ENCODE measurements around the gene LBHD2. TPM values are rescaled to one million over a fixed set of nuclear protein-coding genes. Genes with fewer than 3 reads are reported as not detected.

LBHD2 gene
- polyA plus RNA-seq, 1 of the 3 experiments (the other 2 are of a cell fraction) = not detected

GRCh38 chr14:103122947-103123633 is 39.1 kb downstream of the LBHD2 start, which contains the start of gene TNFAIP2:
TSS of gene TNFAIP2 (plus strand) at chr14:103123461. CDS start at chr14:103126458, 2,997 bp downstream.
- H3K9ac ChIP-seq = peak within 1 kb of the TSS; percentile 24; the same call in 1 of the 2 replicates
- TF ChIP-seq SMC3 (IDR thresholded peaks at IDR 0.05; ENCODE audit: low read depth, low read length) (no peak), ELF1 (IDR thresholded peaks at IDR 0.05) (no peak), RXRA (IDR thresholded peaks at IDR 0.05; ENCODE audit: borderline replicate concordance, low read depth) (no peak), IRF3 (IDR thresholded peaks at IDR 0.05; ENCODE audit: low read depth, low read length) (no peak), GABPA (IDR thresholded peaks at IDR 0.05; ENCODE audit: low read depth) (no peak), RAD21 (IDR thresholded peaks at IDR 0.05; ENCODE audit: low read length) (no peak), JUND (IDR thresholded peaks at IDR 0.05) (no peak), TAF1 (IDR thresholded peaks at IDR 0.05; ENCODE audit: borderline replicate concordance, low read depth, low read length) (no peak), MEF2A (IDR thresholded peaks at IDR 0.05; ENCODE audit: borderline replicate concordance, low read depth) (no peak), CHD2 (IDR thresholded peaks at IDR 0.05; ENCODE audit: low read length, partially characterized antibody) (no peak), USF1 (IDR thresholded peaks at IDR 0.05; ENCODE audit: borderline replicate concordance, low read depth) (no peak), POLR2AphosphoS5 (IDR thresholded peaks at IDR 0.05; ENCODE audit: low read depth, low read length) (no peak)
- TF ChIP-seq, protein P1, sequence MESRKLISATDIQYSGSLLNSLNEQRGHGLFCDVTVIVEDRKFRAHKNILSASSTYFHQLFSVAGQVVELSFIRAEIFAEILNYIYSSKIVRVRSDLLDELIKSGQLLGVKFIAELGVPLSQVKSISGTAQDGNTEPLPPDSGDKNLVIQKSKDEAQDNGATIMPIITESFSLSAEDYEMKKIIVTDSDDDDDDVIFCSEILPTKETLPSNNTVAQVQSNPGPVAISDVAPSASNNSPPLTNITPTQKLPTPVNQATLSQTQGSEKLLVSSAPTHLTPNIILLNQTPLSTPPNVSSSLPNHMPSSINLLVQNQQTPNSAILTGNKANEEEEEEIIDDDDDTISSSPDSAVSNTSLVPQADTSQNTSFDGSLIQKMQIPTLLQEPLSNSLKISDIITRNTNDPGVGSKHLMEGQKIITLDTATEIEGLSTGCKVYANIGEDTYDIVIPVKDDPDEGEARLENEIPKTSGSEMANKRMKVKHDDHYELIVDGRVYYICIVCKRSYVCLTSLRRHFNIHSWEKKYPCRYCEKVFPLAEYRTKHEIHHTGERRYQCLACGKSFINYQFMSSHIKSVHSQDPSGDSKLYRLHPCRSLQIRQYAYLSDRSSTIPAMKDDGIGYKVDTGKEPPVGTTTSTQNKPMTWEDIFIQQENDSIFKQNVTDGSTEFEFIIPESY (IDR thresholded peaks at IDR 0.05; ENCODE audit: borderline replicate concordance, low read depth) = no peak
- TF ChIP-seq, protein P2, sequence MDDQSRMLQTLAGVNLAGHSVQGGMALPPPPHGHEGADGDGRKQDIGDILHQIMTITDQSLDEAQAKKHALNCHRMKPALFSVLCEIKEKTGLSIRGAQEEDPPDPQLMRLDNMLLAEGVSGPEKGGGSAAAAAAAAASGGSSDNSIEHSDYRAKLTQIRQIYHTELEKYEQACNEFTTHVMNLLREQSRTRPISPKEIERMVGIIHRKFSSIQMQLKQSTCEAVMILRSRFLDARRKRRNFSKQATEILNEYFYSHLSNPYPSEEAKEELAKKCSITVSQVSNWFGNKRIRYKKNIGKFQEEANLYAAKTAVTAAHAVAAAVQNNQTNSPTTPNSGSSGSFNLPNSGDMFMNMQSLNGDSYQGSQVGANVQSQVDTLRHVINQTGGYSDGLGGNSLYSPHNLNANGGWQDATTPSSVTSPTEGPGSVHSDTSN (IDR thresholded peaks at IDR 0.05) = no peak
- TF ChIP-seq, protein P3, sequence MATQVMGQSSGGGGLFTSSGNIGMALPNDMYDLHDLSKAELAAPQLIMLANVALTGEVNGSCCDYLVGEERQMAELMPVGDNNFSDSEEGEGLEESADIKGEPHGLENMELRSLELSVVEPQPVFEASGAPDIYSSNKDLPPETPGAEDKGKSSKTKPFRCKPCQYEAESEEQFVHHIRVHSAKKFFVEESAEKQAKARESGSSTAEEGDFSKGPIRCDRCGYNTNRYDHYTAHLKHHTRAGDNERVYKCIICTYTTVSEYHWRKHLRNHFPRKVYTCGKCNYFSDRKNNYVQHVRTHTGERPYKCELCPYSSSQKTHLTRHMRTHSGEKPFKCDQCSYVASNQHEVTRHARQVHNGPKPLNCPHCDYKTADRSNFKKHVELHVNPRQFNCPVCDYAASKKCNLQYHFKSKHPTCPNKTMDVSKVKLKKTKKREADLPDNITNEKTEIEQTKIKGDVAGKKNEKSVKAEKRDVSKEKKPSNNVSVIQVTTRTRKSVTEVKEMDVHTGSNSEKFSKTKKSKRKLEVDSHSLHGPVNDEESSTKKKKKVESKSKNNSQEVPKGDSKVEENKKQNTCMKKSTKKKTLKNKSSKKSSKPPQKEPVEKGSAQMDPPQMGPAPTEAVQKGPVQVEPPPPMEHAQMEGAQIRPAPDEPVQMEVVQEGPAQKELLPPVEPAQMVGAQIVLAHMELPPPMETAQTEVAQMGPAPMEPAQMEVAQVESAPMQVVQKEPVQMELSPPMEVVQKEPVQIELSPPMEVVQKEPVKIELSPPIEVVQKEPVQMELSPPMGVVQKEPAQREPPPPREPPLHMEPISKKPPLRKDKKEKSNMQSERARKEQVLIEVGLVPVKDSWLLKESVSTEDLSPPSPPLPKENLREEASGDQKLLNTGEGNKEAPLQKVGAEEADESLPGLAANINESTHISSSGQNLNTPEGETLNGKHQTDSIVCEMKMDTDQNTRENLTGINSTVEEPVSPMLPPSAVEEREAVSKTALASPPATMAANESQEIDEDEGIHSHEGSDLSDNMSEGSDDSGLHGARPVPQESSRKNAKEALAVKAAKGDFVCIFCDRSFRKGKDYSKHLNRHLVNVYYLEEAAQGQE (IDR thresholded peaks at IDR 0.05; ENCODE audit: low read depth, low read length) = no peak
- CTCF ChIA-PET = interaction anchor here (0.6 to 8.9 kb wide), 2 partner anchors 10 to 18 kb away, joined by 3 to 132 read pairs; no protein-coding TSS in a partner anchor
- peaks cover 9% of the 10 kb centered on the region for H3F3A ChIP-seq (replicated peaks; ENCODE audit: insufficient read depth)
- H3K4me2 ChIP-seq = peak within 1 kb of the TSS; percentile 66; the same call in 1 of the 2 replicates
- 81% methylated on average over 36 of the region's 74 CpGs for WGBS (ENCODE audit: low lambda C conversion rate)
- H4K20me1 ChIP-seq (ENCODE audit: insufficient read depth) = no peaks in the 10 kb centered on the region
- H2AFZ ChIP-seq (ENCODE audit: low read depth) = peak within 1 kb of the TSS; percentile 69; the same call in 1 of the 2 replicates
- no peaks in the 10 kb centered on the region for H3K36me3 ChIP-seq (replicated peaks in 1 of 2; ENCODE audit: control insufficient read depth in 1 of 2, insufficient read depth in 2 of 2, low read length in 1 of 2)
- POLR2A ChIA-PET = no interaction called here
- no peaks in the 10 kb centered on the region for H3K9me3 ChIP-seq
- no peaks in the 10 kb centered on the region for H3K79me2 ChIP-seq (ENCODE audit: insufficient read depth)
- no peaks in the 10 kb centered on the region for H3K27me3 ChIP-seq (ENCODE audit: insufficient read depth)
- peak within 1 kb of the TSS; percentile 27 to 69; a peak in 3 of 4 replicates for H3K27ac ChIP-seq (ENCODE audit: low read depth in 2 of 2, low read length in 1 of 2)
- no peak for DNase-seq
- no peak within 1 kb of the TSS for H3K4me3 ChIP-seq (ENCODE audit: low read depth in 2 of 2, low read length in 1 of 2)
- H3K9me2 ChIP-seq = no peaks in the 10 kb centered on the region
- H3K4me1 ChIP-seq (ENCODE audit: control insufficient read depth in 1 of 2, insufficient read depth in 2 of 2, low read depth in 1 of 2, low read length in 1 of 2) = peaks cover 15 to 27% of the 10 kb centered on the region in 2 experiments
